ENCODE data around the gene CEP20.

GRCh38 chr16:15849209-15849981 is 39.0 kb downstream of the CEP20 start:
- TF ChIP-seq POLR2A (IDR thresholded peaks at IDR 0.05) = no peak
- TF ChIP-seq POLR2AphosphoS5 (IDR thresholded peaks at IDR 0.05) = peak; percentile 4

Data from gastroesophageal sphincter (tissue), 2 donors.